ENCODE data around the gene CPEB4. TPM values are rescaled to one million over a fixed set of nuclear protein-coding genes. Genes with fewer than 3 reads are reported as not detected.

CPEB4 gene
- total RNA-seq, 5 donors from 2014 or later (not counting 1 experiment from before 2014, with no cell fraction given) = 13.8 to 25.9 (median 14.9) TPM

DNA sequence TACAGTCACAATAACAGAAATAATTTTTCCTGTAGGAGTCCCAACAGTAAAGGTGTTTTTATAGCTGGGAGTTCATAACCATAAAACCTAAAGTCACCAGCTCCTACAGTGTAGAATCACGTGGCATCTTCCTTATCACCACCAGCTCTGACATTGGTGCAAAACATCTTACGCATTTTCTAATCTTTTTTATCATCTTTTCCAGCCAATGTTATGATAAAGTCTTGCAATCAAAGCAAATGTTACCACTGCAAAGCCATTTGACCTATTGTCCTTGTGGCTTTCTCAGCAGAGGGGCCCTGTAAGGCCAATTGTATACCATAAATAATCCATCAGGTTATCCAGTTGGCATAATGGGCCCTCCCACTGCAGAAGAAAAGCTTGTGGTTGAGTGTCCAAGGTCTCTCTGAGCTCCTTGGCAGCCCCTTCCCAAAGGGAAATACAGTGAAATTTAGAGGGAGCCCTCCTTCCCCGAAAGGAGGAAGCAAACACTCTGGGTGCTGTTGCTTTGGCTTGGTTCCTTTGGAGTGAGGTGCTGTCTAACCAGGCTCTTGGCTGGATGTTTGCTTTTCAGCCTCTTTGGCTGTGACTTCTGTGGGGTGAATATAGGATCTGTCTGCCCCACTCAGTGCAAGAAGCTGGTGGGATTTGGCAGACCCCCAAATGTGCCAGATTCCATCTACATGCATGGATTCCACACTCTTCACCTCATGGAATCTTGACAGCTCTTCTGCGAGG lies 29.3 kb upstream of the CPEB4 start:
- no peak overlapping the region for H3K4me3 Mint-ChIP-seq
- H3K27ac ChIP-seq (ENCODE audit: low read length) = no peak overlapping the region
- POLR2A ChIA-PET = no interaction called here
- H3K4me1 Mint-ChIP-seq = no peaks in the 10 kb centered on the region
- H3K27me3 Mint-ChIP-seq = peaks cover 0 to 1% of the 10 kb centered on the region in 2 donors
- no peaks in the 10 kb centered on the region for H3K9me3 Mint-ChIP-seq
- WGBS (ENCODE audit: insufficient coverage) = 71% methylated on average over 2 of the region's 4 CpGs
- H3K4me3 ChIP-seq (ENCODE audit: control insufficient read depth in 1 of 2, extremely low read depth in 1 of 2, low read length in 1 of 2) = no peak overlapping the region
- CTCF ChIA-PET = interaction anchor here in 1 of 2 donors (0.6 kb wide), 1 partner anchor 139 kb away, joined by 3 read pairs; no protein-coding TSS in a partner anchor
- no peak overlapping the region for H3K27ac Mint-ChIP-seq
- H3K9me3 ChIP-seq = no peaks in the 10 kb centered on the region
- peaks cover 0 to 5% of the 10 kb centered on the region in 2 experiments for H3K27me3 ChIP-seq (replicated peaks in 1 of 2; ENCODE audit: control insufficient read depth in 2 of 2, extremely low read depth in 1 of 2, insufficient read depth in 2 of 2, low read length in 1 of 2)
- ATAC-seq (replicated peaks in 1 of 4) = no peak
- no peak for DNase-seq
- H3K4me1 ChIP-seq (ENCODE audit: control insufficient read depth in 1 of 2, extremely low read depth in 1 of 2, insufficient read depth in 2 of 2, low read length in 2 of 2) = no peaks in the 10 kb centered on the region
- no peaks in the 10 kb centered on the region for H3K36me3 ChIP-seq (ENCODE audit: control insufficient read depth in 2 of 2, extremely low read depth in 1 of 2, insufficient read depth in 1 of 2, low read length in 1 of 2)
- H3K36me3 Mint-ChIP-seq = no peaks in the 10 kb centered on the region

DNA sequence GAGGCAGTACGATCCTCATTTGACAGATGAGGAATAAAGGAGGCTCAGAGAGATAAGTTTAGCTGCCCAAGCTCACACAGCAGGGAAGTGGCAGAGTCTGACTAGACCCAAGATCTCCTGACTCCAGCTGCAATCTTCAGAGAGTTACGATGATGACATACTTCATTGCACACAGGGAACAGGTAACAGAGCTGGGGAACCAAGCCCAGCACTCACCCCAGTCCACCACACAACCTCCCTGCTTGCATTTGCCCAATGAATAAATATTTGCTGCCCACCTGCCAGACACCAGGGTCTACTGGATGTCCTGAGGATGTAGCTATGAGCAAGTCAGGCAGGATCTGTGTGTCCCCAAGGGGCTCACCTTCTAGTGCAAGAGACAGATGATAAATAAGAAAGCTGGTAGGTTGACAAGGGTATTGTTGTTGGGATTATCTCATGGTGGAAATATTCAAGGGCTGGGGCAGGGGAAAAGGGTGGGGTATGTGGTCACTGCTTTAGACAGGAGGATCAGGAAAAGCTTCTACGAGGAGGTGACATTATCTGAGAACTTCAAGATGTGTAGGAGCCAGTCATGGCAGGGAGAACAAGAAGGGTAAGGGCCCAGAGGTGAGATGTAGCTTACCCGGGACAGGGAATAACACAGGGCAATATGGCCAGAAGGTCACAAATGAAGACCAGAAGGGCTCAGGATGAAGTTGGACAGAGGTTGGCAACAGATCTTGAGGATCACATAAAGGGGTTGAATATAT lies 28.6 kb upstream of the CPEB4 start:
- no peaks in the 10 kb centered on the region for H3K9me3 ChIP-seq
- H3K27ac ChIP-seq (ENCODE audit: low read length) = no peak overlapping the region
- H3K4me1 ChIP-seq (ENCODE audit: control insufficient read depth in 1 of 2, extremely low read depth in 1 of 2, insufficient read depth in 2 of 2, low read length in 2 of 2) = no peaks in the 10 kb centered on the region
- H3K27me3 ChIP-seq (replicated peaks in 1 of 2; ENCODE audit: control insufficient read depth in 2 of 2, extremely low read depth in 1 of 2, insufficient read depth in 2 of 2, low read length in 1 of 2) = peaks cover 0 to 5% of the 10 kb centered on the region in 2 experiments
- H3K4me1 Mint-ChIP-seq = no peaks in the 10 kb centered on the region
- H3K27me3 Mint-ChIP-seq = peaks cover 0 to 1% of the 10 kb centered on the region in 2 donors
- H3K4me3 Mint-ChIP-seq = no peak overlapping the region
- H3K4me3 ChIP-seq (ENCODE audit: control insufficient read depth in 1 of 2, extremely low read depth in 1 of 2, low read length in 1 of 2) = no peak overlapping the region
- no peaks in the 10 kb centered on the region for H3K9me3 Mint-ChIP-seq
- H3K36me3 Mint-ChIP-seq = no peaks in the 10 kb centered on the region
- 80% methylated on average over 4 of the region's 4 CpGs for WGBS (ENCODE audit: insufficient coverage)
- POLR2A ChIA-PET = no interaction called here
- ATAC-seq (replicated peaks in 1 of 4) = no peak
- DNase-seq = no peak
- no peak overlapping the region for H3K27ac Mint-ChIP-seq
- no peaks in the 10 kb centered on the region for H3K36me3 ChIP-seq (ENCODE audit: control insufficient read depth in 2 of 2, extremely low read depth in 1 of 2, insufficient read depth in 1 of 2, low read length in 1 of 2)
- CTCF ChIA-PET = interaction anchor here (0.6 to 0.9 kb wide), 2 partner anchors 16 to 140 kb away, joined by 3 read pairs; no protein-coding TSS in a partner anchor

GRCh38 chr5:173862047-173862477 lies 26.1 kb upstream of the CPEB4 start:
- POLR2A ChIA-PET = no interaction called here
- ATAC-seq (replicated peaks in 1 of 4) (no peak), DNase-seq (no peak)
- H3K4me3 ChIP-seq (ENCODE audit: control insufficient read depth in 1 of 2, extremely low read depth in 1 of 2, low read length in 1 of 2) = no peak overlapping the region
- H3K27me3 ChIP-seq (replicated peaks in 1 of 2; ENCODE audit: control insufficient read depth in 2 of 2, extremely low read depth in 1 of 2, insufficient read depth in 2 of 2, low read length in 1 of 2) = peaks cover 0 to 8% of the 10 kb centered on the region in 2 experiments
- Mint-ChIP-seq H3K9me3 (no peaks in the 10 kb centered on the region), H3K4me3 (no peak overlapping the region), H3K27me3 (peaks cover 0 to 1% of the 10 kb centered on the region in 2 donors), H3K36me3 (no peaks in the 10 kb centered on the region), H3K4me1 (no peaks in the 10 kb centered on the region), H3K27ac (no peak overlapping the region)
- no peaks in the 10 kb centered on the region for H3K9me3 ChIP-seq
- no peaks in the 10 kb centered on the region for H3K4me1 ChIP-seq (ENCODE audit: control insufficient read depth in 1 of 2, extremely low read depth in 1 of 2, insufficient read depth in 2 of 2, low read length in 2 of 2)
- no peak overlapping the region for H3K27ac ChIP-seq (ENCODE audit: low read length)
- CTCF ChIA-PET = no interaction called here
- WGBS (ENCODE audit: insufficient coverage) = 100% methylated on average over 3 of the region's 4 CpGs
- no peaks in the 10 kb centered on the region for H3K36me3 ChIP-seq (ENCODE audit: control insufficient read depth in 2 of 2, extremely low read depth in 1 of 2, insufficient read depth in 1 of 2, low read length in 1 of 2)

- no peak for ATAC-seq (replicated peaks in 1 of 4)
- Histone ChIP-seq H3K27me3 (replicated peaks in 1 of 2; ENCODE audit: control insufficient read depth in 2 of 2, extremely low read depth in 1 of 2, insufficient read depth in 2 of 2, low read length in 1 of 2) (peaks cover 0 to 8% of the 10 kb centered on the region in 2 experiments), H3K36me3 (ENCODE audit: control insufficient read depth in 2 of 2, extremely low read depth in 1 of 2, insufficient read depth in 1 of 2, low read length in 1 of 2) (no peaks in the 10 kb centered on the region), H3K4me3 (ENCODE audit: control insufficient read depth in 1 of 2, extremely low read depth in 1 of 2, low read length in 1 of 2) (no peak overlapping the region), H3K27ac (ENCODE audit: low read length) (no peak overlapping the region), H3K9me3 (no peaks in the 10 kb centered on the region), H3K4me1 (ENCODE audit: control insufficient read depth in 1 of 2, extremely low read depth in 1 of 2, insufficient read depth in 2 of 2, low read length in 2 of 2) (no peaks in the 10 kb centered on the region)
- Mint-ChIP-seq H3K36me3 (no peaks in the 10 kb centered on the region), H3K4me3 (no peak overlapping the region), H3K4me1 (no peaks in the 10 kb centered on the region), H3K27ac (no peak overlapping the region), H3K27me3 (peaks cover 0 to 2% of the 10 kb centered on the region in 2 donors), H3K9me3 (peaks cover 0 to 3% (median 0%) of the 10 kb centered on the region in 3 donors)
- no peak for DNase-seq
- CTCF ChIA-PET = no interaction called here
- POLR2A ChIA-PET = interaction anchor here in 1 of 2 donors (0.6 kb wide), 1 partner anchor 143 kb away, joined by 8 read pairs; no protein-coding TSS in a partner anchor
- 100% methylated on average over 1 of the region's 3 CpGs for WGBS (ENCODE audit: insufficient coverage)
Measured at GRCh38 chr5:173863359-173863758, 24.8 kb upstream of the CPEB4 start.

DNA sequence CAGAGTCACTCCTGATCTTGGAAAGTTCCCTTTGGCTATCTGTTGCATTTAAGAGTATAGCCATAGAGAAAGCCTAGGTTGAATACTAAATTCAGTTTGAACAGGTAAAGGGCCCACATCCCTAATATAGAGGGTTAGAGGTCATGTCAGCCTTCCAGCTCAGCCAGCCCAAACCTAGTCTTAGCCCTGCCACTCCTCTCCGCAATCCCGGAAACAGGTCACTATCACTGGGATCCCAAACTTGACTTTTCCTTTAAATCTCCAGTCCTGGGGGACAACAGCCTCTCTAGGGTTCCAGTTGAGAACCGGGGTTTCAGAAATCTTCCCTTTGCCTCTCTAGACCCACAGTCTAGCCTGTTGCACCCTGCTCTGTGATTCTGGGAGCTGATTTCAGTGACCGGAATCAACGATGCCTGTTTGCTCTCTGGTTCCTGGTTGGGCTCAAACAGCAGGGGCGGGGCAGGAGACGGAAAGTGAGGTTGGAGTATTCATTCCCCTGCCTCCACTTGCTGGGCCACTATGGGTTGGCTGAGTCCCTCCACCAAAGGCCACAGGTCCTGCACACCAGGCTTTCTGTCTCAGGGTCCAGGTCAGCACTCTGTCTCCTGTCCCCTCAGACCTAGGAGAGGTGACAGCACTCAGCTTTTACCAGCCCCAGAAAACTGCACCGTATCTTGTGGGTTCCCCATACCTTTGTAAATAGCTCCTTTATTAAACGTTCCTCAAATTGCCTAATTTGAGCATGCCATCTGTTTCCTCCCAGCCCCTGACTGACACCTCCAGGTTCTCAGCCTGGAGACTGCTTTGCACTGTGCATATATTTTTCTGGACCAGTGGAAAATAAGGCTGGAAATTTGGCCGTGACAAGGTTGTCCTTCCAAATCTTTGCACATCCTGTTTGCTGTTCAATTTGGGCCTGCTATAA lies 23.8 kb upstream of the CPEB4 start:
- H3K4me1 Mint-ChIP-seq = no peaks in the 10 kb centered on the region
- POLR2A ChIA-PET = no interaction called here

More for the DNA sequence above, 23.8 kb upstream of the CPEB4 start:
- peaks cover 3 to 5% of the 10 kb centered on the region in 2 donors for H3K27me3 Mint-ChIP-seq
- peaks cover 0 to 3% (median 0%) of the 10 kb centered on the region in 3 donors for H3K9me3 Mint-ChIP-seq
- H3K36me3 Mint-ChIP-seq = no peaks in the 10 kb centered on the region
- Histone ChIP-seq H3K4me1 (ENCODE audit: control insufficient read depth in 1 of 2, extremely low read depth in 1 of 2, insufficient read depth in 2 of 2, low read length in 2 of 2) (no peaks in the 10 kb centered on the region), H3K27me3 (replicated peaks in 1 of 2; ENCODE audit: control insufficient read depth in 2 of 2, extremely low read depth in 1 of 2, insufficient read depth in 2 of 2, low read length in 1 of 2) (peaks cover 0 to 8% of the 10 kb centered on the region in 2 experiments), H3K36me3 (ENCODE audit: control insufficient read depth in 2 of 2, extremely low read depth in 1 of 2, insufficient read depth in 1 of 2, low read length in 1 of 2) (no peaks in the 10 kb centered on the region), H3K4me3 (ENCODE audit: control insufficient read depth in 1 of 2, extremely low read depth in 1 of 2, low read length in 1 of 2) (no peak overlapping the region), H3K27ac (ENCODE audit: low read length) (no peak overlapping the region), H3K9me3 (no peaks in the 10 kb centered on the region)
- H3K4me3 Mint-ChIP-seq = no peak overlapping the region
- CTCF ChIA-PET = no interaction called here
- DNase-seq = no peak
- H3K27ac Mint-ChIP-seq = no peak overlapping the region
- no peak for ATAC-seq (replicated peaks in 1 of 4)
- WGBS (ENCODE audit: insufficient coverage) = 53% methylated on average over 5 of the region's 10 CpGs
